IPS DF 6.9 (cell line): ENCODE data around the gene TIAM1.

Source experiments
- DNase-seq: peaks from one replicate; pipeline ENCODE4 v3.0.0-alpha.2; 2013; ENCODE audit warnings: low read depth, low spot score
- H3K27ac ChIP-seq: one replicate; pipeline ENCODE4 v1.5.1; 2013; ENCODE audit warnings: low read length, control low read depth
- H3K27me3 ChIP-seq: 2 replicates; pipeline ENCODE4 v1.6.1; 2013; ENCODE audit warnings: mild to moderate bottlenecking, low read length; ENCODE audit not compliant: control insufficient read depth, insufficient read depth
- H3K36me3 ChIP-seq: 2 replicates; pipeline ENCODE4 v1.6.1; 2013; ENCODE audit warnings: low read length; ENCODE audit not compliant: control insufficient read depth, insufficient read depth
- H3K4me1 ChIP-seq: 2 replicates; pipeline ENCODE4 v1.6.1; 2013; ENCODE audit warnings: low read length; ENCODE audit not compliant: control insufficient read depth, insufficient read depth
- H3K4me3 ChIP-seq: 2 replicates; pipeline ENCODE4 v1.5.1; 2013; ENCODE audit warnings: mild to moderate bottlenecking, low read length
- H3K9me3 ChIP-seq: 2 replicates; pipeline ENCODE4 v1.6.1; 2013; ENCODE audit warnings: low read length, inconsistent platforms; ENCODE audit not compliant: control insufficient read depth, insufficient read depth
- WGBS: extraction: QIAGEN DNeasy Blood & Tissue Kit; methylation state at CpG from one replicate; pipeline ENCODE4 v1.1.7; 2013; ENCODE audit warnings: mixed read lengths, missing lambda C conversion rate; ENCODE audit not compliant: insufficient read length, insufficient coverage; 5-methylcytosine and 5-hydroxymethylcytosine counted together

Gene TIAM1

GRCh38 chr21:31334648-31335121 is 9.4 kb downstream of the TIAM1 start:
- peaks cover 2% of the 10 kb centered on the region for H3K4me1 ChIP-seq
- H3K27ac ChIP-seq, result no peak overlapping the region
- H3K9me3 ChIP-seq, result no peaks in the 10 kb centered on the region
- no CpG with 5 or more reads among the region's 10 CpGs for WGBS
- DNase-seq, result no peak
- H3K36me3 ChIP-seq, result no peaks in the 10 kb centered on the region
- no peaks in the 10 kb centered on the region for H3K27me3 ChIP-seq
- H3K4me3 ChIP-seq, result no peak overlapping the region

- H3K27ac ChIP-seq, result no peak overlapping the region
- no peaks in the 10 kb centered on the region for H3K9me3 ChIP-seq
- no peaks in the 10 kb centered on the region for H3K27me3 ChIP-seq
- H3K4me1 ChIP-seq, result no peaks in the 10 kb centered on the region; the same call in 1 of the 2 replicates
- WGBS, result no CpG with 5 or more reads among the region's 2 CpGs
- no peak overlapping the region for H3K4me3 ChIP-seq
- no peaks in the 10 kb centered on the region for H3K36me3 ChIP-seq
- no peak for DNase-seq
These were observed 11.5 kb downstream of the TIAM1 start for GRCh38 chr21:31332525-31332924.

GRCh38 chr21:31331231-31331630 is 12.8 kb downstream of the TIAM1 start:
- WGBS, result no CpG with 5 or more reads among the region's 2 CpGs

GRCh38 chr21:31330144-31330483 is 13.9 kb downstream of the TIAM1 start:
- no CpG with 5 or more reads among the region's 2 CpGs for WGBS
- H3K27me3 ChIP-seq, result no peaks in the 10 kb centered on the region
- H3K9me3 ChIP-seq, result no peaks in the 10 kb centered on the region

More at GRCh38 chr21:31331231-31331630, 12.8 kb downstream of the TIAM1 start:
- no peak for DNase-seq
- Histone ChIP-seq H3K4me1 (no peaks in the 10 kb centered on the region), H3K36me3 (no peaks in the 10 kb centered on the region), H3K9me3 (no peaks in the 10 kb centered on the region), H3K27ac (no peak overlapping the region), H3K4me3 (no peak overlapping the region), H3K27me3 (no peaks in the 10 kb centered on the region)

GRCh38 chr21:31329456-31330143 is 14.5 kb downstream of the TIAM1 start:
- H3K4me1 ChIP-seq, result no peaks in the 10 kb centered on the region
- H3K36me3 ChIP-seq, result no peaks in the 10 kb centered on the region
- no peak overlapping the region for H3K27ac ChIP-seq
- H3K4me3 ChIP-seq, result no peak overlapping the region
- no peaks in the 10 kb centered on the region for H3K27me3 ChIP-seq
- H3K9me3 ChIP-seq, result no peaks in the 10 kb centered on the region
- WGBS, result no CpG with 5 or more reads among the region's 9 CpGs
- no peak for DNase-seq

More at GRCh38 chr21:31330144-31330483, 13.9 kb downstream of the TIAM1 start:
- no peaks in the 10 kb centered on the region for H3K4me1 ChIP-seq
- H3K27ac ChIP-seq, result no peak overlapping the region
- no peak overlapping the region for H3K4me3 ChIP-seq
- no peak for DNase-seq
- no peaks in the 10 kb centered on the region for H3K36me3 ChIP-seq

- H3K27ac ChIP-seq, result no peak overlapping the region
- no peak overlapping the region for H3K4me3 ChIP-seq
- no peaks in the 10 kb centered on the region for H3K4me1 ChIP-seq
- WGBS, result no CpG with 5 or more reads among the region's 14 CpGs
- no peaks in the 10 kb centered on the region for H3K36me3 ChIP-seq
- no peaks in the 10 kb centered on the region for H3K27me3 ChIP-seq
- H3K9me3 ChIP-seq, result no peaks in the 10 kb centered on the region
- no peak for DNase-seq
These were observed 17.4 kb downstream of the TIAM1 start for GRCh38 chr21:31326522-31327242.

- no peaks in the 10 kb centered on the region for H3K36me3 ChIP-seq
- no CpG with 5 or more reads among the region's 2 CpGs for WGBS
These were observed 25.1 kb downstream of the TIAM1 start for GRCh38 chr21:31318971-31319370.

GRCh38 chr21:31317688-31318087 is 26.4 kb downstream of the TIAM1 start:
- WGBS, result no CpG with 5 or more reads among the region's 1 CpG
- no peak for DNase-seq
- no peaks in the 10 kb centered on the region for H3K36me3 ChIP-seq
- no peak overlapping the region for H3K4me3 ChIP-seq
- H3K27ac ChIP-seq, result no peak overlapping the region
- no peaks in the 10 kb centered on the region for H3K27me3 ChIP-seq
- no peaks in the 10 kb centered on the region; the same call in 1 of the 2 replicates for H3K4me1 ChIP-seq
- H3K9me3 ChIP-seq, result no peaks in the 10 kb centered on the region

More at GRCh38 chr21:31318971-31319370, 25.1 kb downstream of the TIAM1 start:
- H3K27ac ChIP-seq, result no peak overlapping the region
- H3K9me3 ChIP-seq, result no peaks in the 10 kb centered on the region
- DNase-seq, result no peak
- no peaks in the 10 kb centered on the region; the same call in 1 of the 2 replicates for H3K4me1 ChIP-seq
- no peak overlapping the region for H3K4me3 ChIP-seq
- no peaks in the 10 kb centered on the region for H3K27me3 ChIP-seq

- Histone ChIP-seq H3K27me3 (no peaks in the 10 kb centered on the region), H3K9me3 (no peaks in the 10 kb centered on the region), H3K4me3 (no peak overlapping the region), H3K4me1 (no peaks in the 10 kb centered on the region; the same call in 1 of the 2 replicates), H3K27ac (no peak overlapping the region), H3K36me3 (no peaks in the 10 kb centered on the region)
- no peak for DNase-seq
- no CpG with 5 or more reads among the region's 9 CpGs for WGBS
These were observed 27.4 kb downstream of the TIAM1 start for GRCh38 chr21:31316488-31317169.

GRCh38 chr21:31316072-31316471 is 28.0 kb downstream of the TIAM1 start:
- DNase-seq, result no peak
- Histone ChIP-seq H3K27ac (no peak overlapping the region), H3K4me1 (no peaks in the 10 kb centered on the region; the same call in 1 of the 2 replicates), H3K9me3 (no peaks in the 10 kb centered on the region), H3K4me3 (no peak overlapping the region), H3K36me3 (no peaks in the 10 kb centered on the region), H3K27me3 (no peaks in the 10 kb centered on the region)
- no CpG with 5 or more reads among the region's 3 CpGs for WGBS
